Activated T-cell treated with anti-CD3 and anti-CD28 coated beads, Interleukin-2, amount 50 U/mL, for 1 hour (primary cell): Measurements from ENCODE around the gene SLC35B4.

Source experiments
- DNase-seq: peaks from one replicate; pipeline ENCODE4 v3.0.0-alpha.2; 2020

SLC35B4 gene

GRCh38 chr7:134289423-134289822 is 27.3 kb downstream of the SLC35B4 start:
- DNase-seq = no peak

- no peak for DNase-seq
Measured at GRCh38 chr7:134287916-134288659, 28.6 kb downstream of the SLC35B4 start.

- no peak for DNase-seq
Measured at GRCh38 chr7:134284952-134285351, 31.8 kb downstream of the SLC35B4 start.

DNA sequence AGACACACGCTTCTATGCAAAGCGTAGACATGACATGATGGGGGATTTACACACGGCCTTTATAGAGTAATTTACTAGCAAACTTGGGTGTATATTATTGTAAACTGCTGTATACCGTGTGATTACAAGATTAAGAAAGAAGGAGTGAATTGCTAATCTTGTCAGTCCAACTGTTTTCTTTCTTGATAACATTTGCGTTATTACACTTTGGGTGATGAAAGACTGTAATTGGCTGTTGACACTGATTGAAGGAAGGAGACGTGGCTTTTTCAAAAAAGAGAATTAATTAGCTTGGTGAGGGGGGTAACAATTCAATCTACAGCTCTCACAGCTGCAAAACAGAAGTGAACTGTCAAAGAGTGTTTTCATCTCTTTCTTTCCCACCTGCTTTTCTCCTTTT is 32.7 kb downstream of the SLC35B4 start:
- DNase-seq = no peak

GRCh38 chr7:134280508-134280907 is 36.2 kb downstream of the SLC35B4 start:
- no peak for DNase-seq

GRCh38 chr7:134279898-134280297 is 36.8 kb downstream of the SLC35B4 start:
- no peak for DNase-seq

DNA sequence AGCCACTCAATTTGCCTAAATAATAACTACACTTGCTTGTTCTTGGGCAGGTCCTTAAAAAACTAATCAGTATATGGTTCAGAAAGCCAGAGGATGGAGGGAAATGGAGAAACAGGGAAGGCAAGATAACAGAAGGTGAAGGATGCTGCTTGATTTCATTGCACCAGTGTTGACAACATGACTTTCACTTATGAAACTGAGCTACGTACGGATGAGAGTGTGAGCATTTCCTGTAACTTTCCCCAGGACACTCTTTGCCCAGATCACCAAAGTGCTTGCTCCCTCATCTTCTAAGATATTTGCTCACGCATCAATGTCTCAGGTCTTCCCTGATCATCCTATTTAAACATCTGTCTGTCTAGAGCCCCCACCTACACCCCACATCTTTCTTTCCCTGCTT is 37.4 kb downstream of the SLC35B4 start:
- DNase-seq = no peak

DNA sequence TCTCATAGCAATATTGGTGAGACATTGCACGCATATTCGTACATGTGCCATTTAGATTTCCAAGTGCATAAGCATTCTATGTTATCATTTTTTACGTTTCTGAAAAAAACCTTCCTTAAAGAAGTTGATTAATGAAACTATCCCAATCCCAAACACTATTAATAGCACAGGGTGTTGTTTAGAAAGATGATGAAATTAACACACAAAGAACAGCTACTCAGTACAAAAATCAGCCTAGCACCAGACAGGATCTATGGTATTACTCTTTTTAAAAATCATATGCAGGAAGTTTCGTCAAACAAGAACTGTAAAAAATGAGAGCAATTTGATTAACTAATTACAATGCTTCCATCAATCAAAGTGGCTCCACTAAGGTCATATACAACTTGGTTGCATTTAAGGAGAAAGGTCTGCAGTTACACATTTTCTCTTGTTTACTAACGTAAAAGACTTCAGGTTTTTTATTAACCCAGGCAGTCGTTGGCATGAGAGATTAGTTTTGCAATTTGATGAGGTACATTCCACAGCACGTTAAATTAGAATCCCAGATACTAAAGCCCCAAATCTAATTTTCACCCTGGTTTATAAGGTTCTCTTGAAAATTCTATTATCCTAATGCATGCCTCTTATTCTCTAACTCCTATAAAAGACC is 38.1 kb downstream of the SLC35B4 start:
- DNase-seq = no peak

DNA sequence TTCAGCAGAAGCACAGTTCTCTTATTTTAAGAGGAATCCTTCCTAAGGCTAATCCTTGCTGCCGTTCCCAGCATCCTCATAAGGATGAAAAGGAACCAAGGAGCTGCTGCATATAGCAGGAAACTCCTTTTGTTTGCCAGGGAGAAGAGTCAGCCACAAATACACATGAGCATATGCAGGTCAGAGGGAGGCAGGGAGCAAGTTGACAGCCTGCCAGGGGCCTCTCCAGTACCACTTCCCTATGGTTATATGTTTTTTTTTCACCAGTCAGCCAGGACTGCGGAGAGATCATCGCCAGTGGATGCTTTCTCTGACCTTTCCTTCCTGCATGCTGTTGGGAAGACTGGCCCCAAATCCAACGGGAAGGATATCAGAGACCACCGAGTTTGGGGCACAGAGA is 39.8 kb downstream of the SLC35B4 start:
- no peak for DNase-seq

GRCh38 chr7:134262322-134262721 is 54.4 kb downstream of the SLC35B4 start:
- DNase-seq = no peak

DNA sequence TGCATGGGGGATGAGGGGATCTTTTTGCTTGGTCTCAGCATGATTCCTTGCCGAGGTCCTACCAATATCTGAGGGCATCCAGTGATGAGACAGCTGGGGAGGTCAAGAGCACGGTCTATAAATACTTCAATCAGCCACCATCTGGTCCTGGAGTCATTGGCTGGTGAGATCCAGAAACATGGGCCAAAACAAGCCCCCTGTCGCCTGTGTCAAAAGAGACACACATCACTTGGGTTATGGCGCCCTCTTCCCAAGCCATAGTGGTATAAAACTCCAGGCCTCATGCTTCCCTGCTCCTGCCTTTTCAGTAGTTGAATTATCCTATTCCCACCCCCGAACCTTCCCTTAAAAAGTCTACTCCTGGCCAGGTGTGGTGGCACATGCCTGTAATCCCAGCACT is 60.9 kb downstream of the SLC35B4 start:
- no peak for DNase-seq

DNA sequence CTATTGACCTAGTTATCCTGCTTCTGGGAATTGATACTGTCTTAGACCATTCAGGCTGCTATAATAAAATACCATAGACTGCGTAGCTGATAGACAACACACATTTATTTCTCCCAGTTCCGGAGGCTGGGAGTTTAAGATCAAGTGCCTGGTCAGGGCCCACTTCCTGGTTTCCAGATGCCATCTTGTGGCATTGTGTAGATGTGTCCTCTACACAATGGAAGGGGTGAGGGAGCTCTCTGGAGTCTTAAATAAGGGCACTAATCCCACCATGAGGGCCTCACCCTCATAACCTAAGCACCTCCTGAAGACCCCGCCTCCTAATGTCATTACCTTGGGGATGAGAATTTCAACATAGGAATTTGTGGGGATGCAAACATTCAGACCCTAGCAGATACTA is 62.4 kb downstream of the SLC35B4 start:
- DNase-seq = no peak

DNA sequence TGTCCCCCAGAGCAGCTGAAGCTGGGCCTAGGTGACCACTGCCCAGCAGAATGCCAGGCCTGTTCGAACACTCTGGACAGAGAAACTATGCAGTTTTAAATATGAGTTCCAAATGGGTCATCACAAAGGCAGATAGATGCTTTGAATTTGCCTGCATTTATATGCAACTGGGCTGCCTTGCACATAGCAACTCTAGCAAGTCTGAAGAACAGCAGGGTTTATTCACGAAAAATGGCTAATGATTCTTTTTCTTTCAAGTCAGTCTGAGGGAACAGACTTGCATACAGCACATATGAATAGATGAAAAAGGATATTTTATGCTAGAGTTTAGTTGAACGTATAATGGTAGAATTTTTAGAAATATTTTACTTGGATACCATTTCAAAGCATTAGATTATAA is 68.5 kb downstream of the SLC35B4 start:
- no peak for DNase-seq

DNA sequence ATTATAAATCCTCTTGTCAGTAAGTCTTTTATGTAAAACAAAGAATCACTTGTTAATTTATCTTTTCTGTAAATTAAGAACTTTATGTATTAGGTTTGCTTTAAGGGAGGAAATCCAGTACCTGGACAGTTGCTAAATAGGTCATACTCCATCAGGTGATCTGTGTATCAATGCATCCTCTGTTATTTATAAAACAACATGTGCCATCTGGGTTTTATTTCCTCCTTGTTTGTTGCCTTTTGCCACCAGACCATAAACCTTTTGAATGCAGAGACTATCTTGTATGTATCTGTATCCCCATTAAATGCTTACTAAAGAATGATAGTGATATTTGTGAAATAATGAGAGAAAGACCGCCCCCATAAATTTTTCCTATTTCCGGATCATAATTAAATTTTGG is 70.0 kb downstream of the SLC35B4 start:
- DNase-seq = no peak

GRCh38 chr7:134246347-134246746 is 70.4 kb downstream of the SLC35B4 start:
- DNase-seq = no peak

DNA sequence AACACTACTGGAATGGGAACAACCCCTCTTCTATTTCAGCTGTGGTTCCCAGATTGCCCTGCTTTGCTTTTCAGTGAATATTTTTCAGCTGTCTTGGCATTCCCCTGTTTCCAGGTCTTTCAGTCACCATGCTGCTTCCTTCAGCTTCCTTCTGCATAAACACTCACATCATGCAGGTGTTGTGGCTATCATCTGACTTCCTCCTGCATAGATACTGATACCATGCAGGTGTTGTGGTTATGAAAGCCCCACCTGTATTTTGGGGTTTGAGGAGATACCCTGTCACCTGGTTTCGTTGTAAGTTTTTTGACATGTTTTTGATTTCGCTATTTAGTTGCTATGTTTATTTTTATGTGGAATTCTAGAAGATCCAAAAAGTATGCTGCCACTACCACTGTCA is 71.5 kb downstream of the SLC35B4 start:
- DNase-seq = no peak
